Measurements from ENCODE around the gene TRPM7. TPM values are rescaled to one million over a fixed set of nuclear protein-coding genes. Genes with fewer than 3 reads are reported as not detected.
A peak's percentile ranks its signal among the peaks of the same experiment; 100 is the strongest.

TRPM7 gene
- polyA plus RNA-seq (2011; rRNA removed) = 21.1 and 31.2 TPM in 2 replicates
- polyA minus RNA-seq (2011; rRNA and poly(A)+ RNA removed) = 21.0 and 40.2 TPM in 2 replicates

- POLR2A ChIA-PET = interaction anchor here (0.6 to 1.6 kb wide), 4 partner anchors 8 to 190 kb away, joined by 3 to 8 read pairs (median 4); no protein-coding TSS in a partner anchor
- CTCF ChIA-PET = no interaction called here
These were observed at the start of gene TRPM7 for GRCh38 chr15:50686469-50687301. Gene TRPM7 (minus strand): TSS chr15:50686797. CDS start chr15:50686533, 264 bp downstream.

GRCh38 chr15:50735156-50735555 lies 48.6 kb upstream of the TRPM7 start:
- Histone ChIP-seq H3K27ac (ENCODE audit: low read depth, low read length) (no peak overlapping the region), H3K9me3 (ENCODE audit: control insufficient read depth, insufficient read depth, low read length) (no peaks in the 10 kb centered on the region), H3K4me3 (ENCODE audit: low read depth, low read length) (no peak overlapping the region), H3K27me3 (ENCODE audit: control insufficient read depth, insufficient read depth, low read length) (no peaks in the 10 kb centered on the region)
- POLR2A ChIA-PET = no interaction called here
- CTCF ChIA-PET = no interaction called here
- TF ChIP-seq CTCF (IDR thresholded peaks at IDR 0.05; ENCODE audit: low read depth, low read length) = no peak
- no peak for DNase-seq (ENCODE audit: low read depth, low spot score)

More at GRCh38 chr15:50686469-50687301, at the start of gene TRPM7:
- peak within 1 kb of the TSS; percentile 87 for H3K27ac ChIP-seq (ENCODE audit: low read depth, low read length)
- DNase-seq (ENCODE audit: low read depth, low spot score) = no peak
- no peaks in the 10 kb centered on the region for H3K27me3 ChIP-seq (ENCODE audit: control insufficient read depth, insufficient read depth, low read length)
- peak within 1 kb of the TSS; percentile 93 for H3K4me3 ChIP-seq (ENCODE audit: low read depth, low read length)
- H3K9me3 ChIP-seq (ENCODE audit: control insufficient read depth, insufficient read depth, low read length) = no peaks in the 10 kb centered on the region; the same call in 1 of the 2 replicates
- no peak; the same call in 1 of the 2 replicates for TF ChIP-seq CTCF (IDR thresholded peaks at IDR 0.05; ENCODE audit: low read depth, low read length)

- POLR2A ChIA-PET = no interaction called here
- TF ChIP-seq CTCF (IDR thresholded peaks at IDR 0.05; ENCODE audit: low read depth, low read length) = no peak
These were observed 39.7 kb upstream of the TRPM7 start for GRCh38 chr15:50726315-50726714.

GRCh38 chr15:50718700-50719125 lies 32.1 kb upstream of the TRPM7 start:
- Histone ChIP-seq H3K4me3 (ENCODE audit: low read depth, low read length) (no peak overlapping the region), H3K27me3 (ENCODE audit: control insufficient read depth, insufficient read depth, low read length) (no peaks in the 10 kb centered on the region), H3K27ac (ENCODE audit: low read depth, low read length) (no peak overlapping the region), H3K9me3 (ENCODE audit: control insufficient read depth, insufficient read depth, low read length) (no peaks in the 10 kb centered on the region)
- no peak for TF ChIP-seq CTCF (IDR thresholded peaks at IDR 0.05; ENCODE audit: low read depth, low read length)
- ChIA-PET CTCF (no interaction called here), POLR2A (no interaction called here)
- no peak for DNase-seq (ENCODE audit: low read depth, low spot score)

More at GRCh38 chr15:50726315-50726714, 39.7 kb upstream of the TRPM7 start:
- CTCF ChIA-PET = no interaction called here
- H3K4me3 ChIP-seq (ENCODE audit: low read depth, low read length) = no peak overlapping the region
- H3K27me3 ChIP-seq (ENCODE audit: control insufficient read depth, insufficient read depth, low read length) = no peaks in the 10 kb centered on the region
- no peaks in the 10 kb centered on the region for H3K9me3 ChIP-seq (ENCODE audit: control insufficient read depth, insufficient read depth, low read length)
- DNase-seq (ENCODE audit: low read depth, low spot score) = no peak
- H3K27ac ChIP-seq (ENCODE audit: low read depth, low read length) = no peak overlapping the region

GRCh38 chr15:50712018-50712417 lies 25.4 kb upstream of the TRPM7 start:
- POLR2A ChIA-PET = interaction anchor here (0.7 kb wide), 1 partner anchor 949 kb away, joined by 3 read pairs; no protein-coding TSS in a partner anchor
- DNase-seq (ENCODE audit: low read depth, low spot score) = no peak

More at GRCh38 chr15:50712018-50712417, 25.4 kb upstream of the TRPM7 start:
- no peaks in the 10 kb centered on the region for H3K9me3 ChIP-seq (ENCODE audit: control insufficient read depth, insufficient read depth, low read length)
- no peak overlapping the region for H3K27ac ChIP-seq (ENCODE audit: low read depth, low read length)
- TF ChIP-seq CTCF (IDR thresholded peaks at IDR 0.05; ENCODE audit: low read depth, low read length) = no peak
- CTCF ChIA-PET = interaction anchor here (0.7 kb wide), 1 partner anchor 213 kb away, joined by 4 read pairs; no protein-coding TSS in a partner anchor
- H3K27me3 ChIP-seq (ENCODE audit: control insufficient read depth, insufficient read depth, low read length) = no peaks in the 10 kb centered on the region
- H3K4me3 ChIP-seq (ENCODE audit: low read depth, low read length) = no peak overlapping the region
